Adrenal gland (tissue), 5 donors: ENCODE data around the gene ETNPPL.

Experiments
- CTCF ChIP-seq, 6 experiments: fragments of 450-650 bp in 4 of 6; fragments of 200-600 bp in 2 of 6; sonication (generic) in 1 of 6; IDR thresholded peaks; 1 replicate in 5 of 6; 2 replicates in 1 of 6; pipeline versions ENCODE4 v1.5.1 to v1.8.0; 2016 to 2021; ENCODE audit warnings: antibody characterized with exemption in 6 of 6, mild to moderate bottlenecking in 2 of 6, moderate library complexity in 1 of 6
- POLR2A ChIP-seq, 2 donors: fragments of 450-650 bp; IDR thresholded peaks; one replicate each; pipeline ENCODE4 v1.6.1; 2017; ENCODE audit warnings: antibody characterized with exemption in 2 of 2, mild to moderate bottlenecking in 2 of 2, moderate library complexity in 1 of 2
- donor health status: DM: no; HTN: no; CAD: no.

- TF ChIP-seq POLR2A (IDR thresholded peaks at IDR 0.05) (no peak), CTCF (IDR thresholded peaks at IDR 0.05) (no peak)
These were observed 48.0 kb downstream of the ETNPPL start for GRCh38 chr4:108714880-108715279.
